Tibial artery (tissue), 4 donors: Measurements from ENCODE around the gene PKDREJ.

Experiments used
- DNase-seq, 2 donors: peaks; one replicate each; pipeline ENCODE4 v3.0.0-alpha.2; 2019
- H3K27ac ChIP-seq, 2 donors: fragments of 200-600 bp; sonication (generic) in 1 of 2; 1 replicate in 1 of 2; 2 replicates in 1 of 2; pipeline ENCODE4 v1.5.1; 2018 to 2019; ENCODE audit warnings: mild to moderate bottlenecking in 1 of 2
- H3K27me3 ChIP-seq, 2 donors: fragments of 200-600 bp; sonication (generic) in 1 of 2; one replicate each; pipeline versions ENCODE4 v1.5.1 to v1.6.0; 2016 to 2019
- H3K36me3 ChIP-seq, 3 donors: fragments of 200-600 bp; sonication (generic) in 2 of 3; one replicate each; pipeline ENCODE4 v1.5.1; 2016 to 2019; ENCODE audit warnings: mild to moderate bottlenecking in 2 of 3
- H3K4me1 ChIP-seq, 4 donors: fragments of 200-600 bp; sonication (generic) in 2 of 4; 1 replicate in 3 of 4; 2 replicates in 1 of 4; pipeline ENCODE4 v1.5.1; 2016 to 2019
- H3K4me3 ChIP-seq, 2 donors: fragments of 200-600 bp; sonication (generic) in 1 of 2; 1 replicate in 1 of 2; 2 replicates in 1 of 2; pipeline ENCODE4 v1.5.1; 2018 to 2019; ENCODE audit warnings: mild to moderate bottlenecking in 2 of 2
- H3K9me3 ChIP-seq, 3 donors: fragments of 200-600 bp; sonication (generic) in 1 of 3; one replicate each; pipeline ENCODE4 v1.5.1; 2016 to 2019
- intact Hi-C: fragments of 100-400 bp; cut with DNase I; formaldehyde crosslinking; loops from one replicate; pipeline ENCODE4 v1.15.0; 2023; ENCODE audit warnings: low total_unique reads
- TF ChIP-seq, protein P1 (sequence below), 2 experiments: fragments of 200-600 bp in 1 of 2; fragments of 450-650 bp in 1 of 2; IDR thresholded peaks; one replicate each; pipeline ENCODE4 v1.5.1; 2017 to 2019; ENCODE audit warnings: antibody characterized with exemption in 2 of 2, mild to moderate bottlenecking in 1 of 2, moderate library complexity in 1 of 2

Gene PKDREJ

DNA sequence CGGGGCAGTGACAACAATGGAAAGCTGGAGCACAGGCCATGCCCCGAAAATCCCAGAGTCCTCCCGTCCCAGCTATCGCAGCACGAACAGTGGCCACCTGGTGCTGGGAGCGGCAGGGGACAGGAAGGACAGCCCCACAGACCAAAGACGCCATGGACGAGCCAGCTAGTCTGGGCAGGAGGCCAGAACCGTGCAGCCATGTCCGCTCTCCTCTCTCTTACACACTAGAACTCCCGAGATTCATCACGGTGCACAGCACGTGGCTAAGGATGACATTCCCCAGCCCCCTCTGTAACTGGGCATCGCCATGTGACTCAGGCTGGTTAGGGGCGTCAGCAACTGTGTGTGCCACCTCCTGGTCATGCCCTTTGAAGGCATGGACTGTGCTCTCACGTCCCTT lies 17.6 kb downstream of the PKDREJ start:
- Histone ChIP-seq H3K4me3 (no peak overlapping the region), H3K9me3 (no peaks in the 10 kb centered on the region), H3K27me3 (no peaks in the 10 kb centered on the region), H3K36me3 (peaks cover 0 to 40% (median 14%) of the 10 kb centered on the region in 3 donors), H3K27ac (no peak overlapping the region), H3K4me1 (peaks cover 0 to 12% (median 8%) of the 10 kb centered on the region in 4 donors)
- intact Hi-C loops: loop anchor here (5.0 kb wide), 1 partner anchor 93 kb away; the partner anchor contains the start of gene PPARA
- DNase-seq: peak in 1 of 2 donors; percentile 62
- TF ChIP-seq, protein P1, sequence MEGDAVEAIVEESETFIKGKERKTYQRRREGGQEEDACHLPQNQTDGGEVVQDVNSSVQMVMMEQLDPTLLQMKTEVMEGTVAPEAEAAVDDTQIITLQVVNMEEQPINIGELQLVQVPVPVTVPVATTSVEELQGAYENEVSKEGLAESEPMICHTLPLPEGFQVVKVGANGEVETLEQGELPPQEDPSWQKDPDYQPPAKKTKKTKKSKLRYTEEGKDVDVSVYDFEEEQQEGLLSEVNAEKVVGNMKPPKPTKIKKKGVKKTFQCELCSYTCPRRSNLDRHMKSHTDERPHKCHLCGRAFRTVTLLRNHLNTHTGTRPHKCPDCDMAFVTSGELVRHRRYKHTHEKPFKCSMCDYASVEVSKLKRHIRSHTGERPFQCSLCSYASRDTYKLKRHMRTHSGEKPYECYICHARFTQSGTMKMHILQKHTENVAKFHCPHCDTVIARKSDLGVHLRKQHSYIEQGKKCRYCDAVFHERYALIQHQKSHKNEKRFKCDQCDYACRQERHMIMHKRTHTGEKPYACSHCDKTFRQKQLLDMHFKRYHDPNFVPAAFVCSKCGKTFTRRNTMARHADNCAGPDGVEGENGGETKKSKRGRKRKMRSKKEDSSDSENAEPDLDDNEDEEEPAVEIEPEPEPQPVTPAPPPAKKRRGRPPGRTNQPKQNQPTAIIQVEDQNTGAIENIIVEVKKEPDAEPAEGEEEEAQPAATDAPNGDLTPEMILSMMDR (IDR thresholded peaks at IDR 0.05): no peak

DNA sequence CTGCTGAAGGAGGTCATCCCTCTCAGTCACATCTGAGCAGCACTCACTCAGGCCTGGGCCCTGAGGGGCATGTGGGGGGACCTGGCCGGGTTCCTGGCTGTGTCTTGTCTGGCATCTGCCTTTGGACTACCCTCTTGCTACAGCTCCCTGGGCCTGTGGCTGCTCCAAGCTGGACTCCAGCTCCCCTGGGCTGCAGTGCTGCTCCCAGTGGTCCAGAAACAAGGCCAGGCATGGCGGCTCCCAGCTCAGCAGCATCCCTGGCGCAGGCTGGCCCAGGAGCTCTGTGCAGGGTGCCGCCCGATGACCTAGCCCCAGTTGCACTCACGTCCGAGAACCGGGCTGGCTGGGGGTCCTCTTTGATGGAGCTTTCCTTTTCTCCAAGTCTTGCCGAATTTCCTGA lies 18.4 kb downstream of the PKDREJ start:
- Histone ChIP-seq H3K9me3 (no peaks in the 10 kb centered on the region), H3K4me3 (no peak overlapping the region), H3K27ac (no peak overlapping the region), H3K27me3 (no peaks in the 10 kb centered on the region), H3K36me3 (peaks cover 0 to 47% (median 14%) of the 10 kb centered on the region in 3 donors), H3K4me1 (peaks cover 0 to 10% (median 8%) of the 10 kb centered on the region in 4 donors)
- intact Hi-C loops: loop anchor here (5.0 kb wide), 1 partner anchor 92 kb away; the partner anchor contains the start of gene PPARA
- DNase-seq: peak in 1 of 2 donors; percentile 59
- TF ChIP-seq, protein P1 (IDR thresholded peaks at IDR 0.05): no peak

DNA sequence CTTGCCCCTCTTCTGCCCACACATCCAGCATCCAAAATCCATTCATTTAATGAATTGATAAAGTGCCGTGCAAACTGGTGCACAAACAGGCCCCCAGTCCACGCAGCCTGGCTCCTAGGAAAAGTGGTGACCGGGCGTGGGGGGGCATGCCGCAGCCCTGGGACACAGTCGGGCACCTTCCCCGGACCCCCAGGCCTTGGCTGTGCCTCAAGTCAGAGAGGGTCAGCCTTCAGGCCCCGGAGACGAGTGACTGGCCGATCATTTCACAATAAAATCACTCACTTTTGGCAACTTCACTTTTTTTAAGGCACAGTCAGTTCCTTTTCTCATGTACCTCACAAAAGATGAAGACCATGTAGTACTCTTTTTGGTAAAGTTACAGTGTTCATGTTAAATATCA lies 21.1 kb downstream of the PKDREJ start:
- intact Hi-C loops: no loop called here
- no peaks in the 10 kb centered on the region for H3K4me1 ChIP-seq
- TF ChIP-seq, protein P1 (IDR thresholded peaks at IDR 0.05): no peak

DNA sequence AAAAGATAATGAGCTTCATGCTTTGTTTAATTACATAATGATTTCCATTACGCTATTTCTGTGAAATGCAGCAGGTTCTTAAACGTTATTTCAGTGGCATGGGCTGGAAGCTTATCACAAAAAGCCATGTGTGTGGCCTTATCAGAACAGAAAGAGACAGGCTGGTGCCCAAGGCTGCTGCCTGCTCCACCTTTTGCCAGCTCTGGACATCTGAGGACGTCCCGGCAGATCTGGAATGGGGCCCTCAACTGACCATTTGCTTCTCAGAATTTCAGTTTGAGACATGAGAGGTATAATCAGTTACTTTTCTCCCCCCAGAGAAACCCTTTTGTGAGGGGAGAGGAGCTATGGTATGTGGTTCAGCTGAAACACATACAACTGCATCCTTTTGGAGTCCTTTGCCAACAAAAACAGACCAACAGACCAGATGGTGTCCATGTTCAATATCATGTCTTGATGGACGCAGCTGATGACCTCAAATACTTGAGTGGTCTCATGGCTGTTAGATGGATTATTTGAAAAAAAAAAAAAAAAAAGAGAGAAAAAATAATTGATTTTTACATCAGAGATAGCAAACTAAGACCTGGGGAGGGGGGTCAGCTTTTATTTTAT lies 21.6 kb downstream of the PKDREJ start:
- DNase-seq: peak in 1 of 2 donors; percentile 4
- Histone ChIP-seq H3K36me3 (peaks cover 11 to 73% (median 14%) of the 10 kb centered on the region in 3 donors), H3K27me3 (no peaks in the 10 kb centered on the region), H3K4me1 (no peaks in the 10 kb centered on the region), H3K27ac (no peak overlapping the region), H3K9me3 (no peaks in the 10 kb centered on the region), H3K4me3 (no peak overlapping the region)
- TF ChIP-seq, protein P1 (IDR thresholded peaks at IDR 0.05): no peak
- intact Hi-C loops: no loop called here

More for the DNA sequence above, 21.1 kb downstream of the PKDREJ start:
- no peaks in the 10 kb centered on the region for H3K27me3 ChIP-seq
- H3K27ac ChIP-seq: no peak overlapping the region
- no peaks in the 10 kb centered on the region for H3K9me3 ChIP-seq
- peak in 1 of 2 donors; percentile 40 for DNase-seq
- H3K4me3 ChIP-seq: no peak overlapping the region
- H3K36me3 ChIP-seq: peaks cover 8 to 71% (median 14%) of the 10 kb centered on the region in 3 donors

DNA sequence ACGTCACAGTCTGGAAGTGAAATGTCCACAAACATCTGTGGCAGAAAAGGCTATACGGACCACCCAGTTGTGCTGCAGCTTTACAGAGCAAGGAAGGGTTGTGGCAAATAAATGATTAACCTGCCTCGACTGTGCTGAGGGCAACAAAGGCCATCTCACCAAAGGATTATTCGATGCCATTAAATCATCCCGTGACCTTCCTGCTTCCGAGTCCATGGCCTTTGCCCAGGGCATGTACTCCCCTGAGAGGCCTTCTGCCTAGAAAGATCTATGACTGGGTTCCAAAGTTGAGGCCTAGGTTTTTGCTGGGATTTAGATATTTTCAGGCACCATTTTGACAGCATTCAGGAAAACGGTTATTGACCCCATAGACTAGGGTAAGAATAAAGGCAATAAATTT lies 22.2 kb downstream of the PKDREJ start:
- TF ChIP-seq, protein P1 (IDR thresholded peaks at IDR 0.05): no peak
- Histone ChIP-seq H3K27ac (no peak overlapping the region), H3K4me3 (no peak overlapping the region), H3K36me3 (peaks cover 15 to 74% (median 19%) of the 10 kb centered on the region in 3 donors), H3K9me3 (no peaks in the 10 kb centered on the region), H3K4me1 (no peaks in the 10 kb centered on the region), H3K27me3 (no peaks in the 10 kb centered on the region)
- DNase-seq: peak in 1 of 2 donors; percentile 37
- intact Hi-C loops: no loop called here
